GM12878 (cell line): Measurements from ENCODE around the gene AKNA.

Experiments
- ASH2L ChIP-seq: fragments of 300-600, 200-600 bp; sonication (generic); IDR thresholded peaks from 2 replicates; pipeline ENCODE4 v1.6.1; 2017; ENCODE audit warnings: low read depth, mild to moderate bottlenecking, borderline replicate concordance
- ATF2 ChIP-seq: IDR thresholded peaks from 2 replicates; pipeline ENCODE4 v1.6.1; 2012; ENCODE audit warnings: low read length, inconsistent platforms
- ATF3 ChIP-seq: IDR thresholded peaks from 2 replicates; pipeline ENCODE4 v1.6.1; 2011; ENCODE audit warnings: low read depth, mild to moderate bottlenecking, low read length, moderate library complexity, borderline replicate concordance; ENCODE audit errors: extremely low read depth
- CREM ChIP-seq: IDR thresholded peaks from 2 replicates; pipeline ENCODE4 v1.6.1; 2014; ENCODE audit warnings: antibody characterized with exemption, low read depth
- CTCF ChIP-seq, 3 experiments: IDR thresholded peaks in 2 of 3; conservative IDR thresholded peaks in 1 of 3; 2 replicates each; pipeline ENCODE4 v1.5.1; 2011; ENCODE audit warnings: low read depth in 3 of 3, low read length in 3 of 3, mild to moderate bottlenecking in 3 of 3, control low read depth in 2 of 3, moderate library complexity in 2 of 3, inconsistent platforms in 1 of 3, mixed read lengths in 1 of 3; ENCODE audit not compliant: control insufficient read depth in 2 of 3, insufficient read depth in 1 of 3; ENCODE audit errors: extremely low read depth in 1 of 3
- DPF2 ChIP-seq: fragments of 450-650 bp; IDR thresholded peaks from 2 replicates; pipeline ENCODE4 v1.6.1; 2017; ENCODE audit warnings: mild to moderate bottlenecking
- EZH2 ChIP-seq: IDR thresholded peaks from 2 replicates; pipeline ENCODE4 v1.6.1; 2012; ENCODE audit warnings: low read depth, mild to moderate bottlenecking, control low read depth, inconsistent platforms, low read length, borderline replicate concordance; ENCODE audit not compliant: control insufficient read depth
- GABPA ChIP-seq: IDR thresholded peaks from 2 replicates; pipeline ENCODE4 v1.6.1; 2014; ENCODE audit warnings: antibody characterized with exemption, low read depth, mild to moderate bottlenecking, inconsistent platforms
- POLR2A ChIP-seq: IDR thresholded peaks from 2 replicates; pipeline ENCODE4 v1.6.1; 2011; ENCODE audit warnings: low read depth, mild to moderate bottlenecking, low read length
- POLR2AphosphoS5 ChIP-seq: IDR thresholded peaks from 2 replicates; pipeline ENCODE4 v1.6.1; 2011; ENCODE audit warnings: mild to moderate bottlenecking, low read length, inconsistent platforms
- RAD21 ChIP-seq: IDR thresholded peaks from 2 replicates; pipeline ENCODE4 v1.6.1; 2011; ENCODE audit warnings: mild to moderate bottlenecking, low read depth, low read length, moderate library complexity; ENCODE audit not compliant: insufficient read depth
- REST ChIP-seq: IDR thresholded peaks from 2 replicates; pipeline ENCODE4 v1.6.1; 2012; ENCODE audit warnings: mild to moderate bottlenecking, low read depth, low read length
- SIN3A ChIP-seq: IDR thresholded peaks from 2 replicates; pipeline ENCODE4 v1.6.1; 2012; ENCODE audit warnings: low read depth, low read length, improper control_type of control experiment
- YY1 ChIP-seq: IDR thresholded peaks from 2 replicates; pipeline ENCODE4 v1.6.1; 2011; ENCODE audit warnings: low read depth, mild to moderate bottlenecking, low read length

- no peak for TF ChIP-seq ATF2
- TF ChIP-seq YY1 = no peak
- TF ChIP-seq ASH2L = no peak
- TF ChIP-seq POLR2A = no peak
- no peak for TF ChIP-seq SIN3A
- no peak for TF ChIP-seq RAD21
- no peak for TF ChIP-seq DPF2
- no peak for TF ChIP-seq GABPA
- TF ChIP-seq CREM = no peak
- no peak for TF ChIP-seq EZH2
- TF ChIP-seq CTCF (IDR thresholded peaks at IDR 0.05 in 2 of 3, conservative IDR thresholded peaks at IDR 0.05 in 1 of 3; ENCODE audit: control insufficient read depth in 2 of 3, extremely low read depth in 1 of 3, insufficient read depth in 1 of 3, low read depth in 3 of 3, low read length in 3 of 3) = no peak
- TF ChIP-seq POLR2AphosphoS5 = no peak
- TF ChIP-seq REST = no peak
- no peak for TF ChIP-seq ATF3
Measured at GRCh38 chr9:114429488-114429887, 41.7 kb upstream of the AKNA start.
